GM12872 (cell line): ENCODE measurements around the gene SCUBE1.

Experiments used
- CTCF ChIP-seq: IDR thresholded peaks from 3 replicates; pipeline ENCODE4 v1.5.1; 2011; ENCODE audit warnings: low read depth, mild to moderate bottlenecking, low read length, moderate library complexity; ENCODE audit not compliant: insufficient read depth

Gene SCUBE1

GRCh38 chr22:43267981-43268660 is 75.1 kb downstream of the SCUBE1 start:
- TF ChIP-seq CTCF, result no peak

- no peak for TF ChIP-seq CTCF
Measured at GRCh38 chr22:43267332-43267980, 75.7 kb downstream of the SCUBE1 start.

GRCh38 chr22:43266076-43266475 is 77.1 kb downstream of the SCUBE1 start:
- TF ChIP-seq CTCF, result no peak

GRCh38 chr22:43263645-43264514 is 79.3 kb downstream of the SCUBE1 start:
- TF ChIP-seq CTCF, result no peak

GRCh38 chr22:43262990-43263644 is 80.1 kb downstream of the SCUBE1 start:
- TF ChIP-seq CTCF, result no peak

GRCh38 chr22:43260331-43261231 is 82.6 kb downstream of the SCUBE1 start:
- TF ChIP-seq CTCF, result no peak
